GM19023 (cell line): ENCODE results near the gene SMYD3.

Experiments
- ATAC-seq: cut with Tn5 transposase; IDR thresholded peaks from one replicate; pipeline ENCODE4 v1.9.1; 2021; ENCODE audit warnings: mild to moderate bottlenecking, moderate library complexity; ENCODE audit not compliant: unreplicated experiment

The SMYD3 gene

DNA sequence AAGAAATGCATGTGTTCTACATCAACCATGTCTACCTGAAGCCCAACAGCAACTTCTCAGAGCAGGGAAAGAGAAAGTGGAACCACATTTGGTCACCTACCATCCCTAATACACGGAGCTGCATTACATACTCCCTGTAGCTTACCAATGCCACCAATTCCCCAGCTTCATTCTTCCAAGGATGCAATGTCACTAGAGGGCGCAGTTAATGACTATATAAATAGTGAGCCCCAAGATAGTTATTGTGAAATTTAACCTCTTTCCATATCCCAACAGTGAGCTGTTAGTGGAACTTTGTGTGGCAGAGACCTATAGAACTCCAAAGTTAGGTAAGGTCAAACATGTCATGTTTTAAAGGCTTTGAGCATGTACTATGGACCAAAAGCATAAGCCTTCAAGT is 618.3 kb downstream of the SMYD3 start:
- no peak for ATAC-seq

DNA sequence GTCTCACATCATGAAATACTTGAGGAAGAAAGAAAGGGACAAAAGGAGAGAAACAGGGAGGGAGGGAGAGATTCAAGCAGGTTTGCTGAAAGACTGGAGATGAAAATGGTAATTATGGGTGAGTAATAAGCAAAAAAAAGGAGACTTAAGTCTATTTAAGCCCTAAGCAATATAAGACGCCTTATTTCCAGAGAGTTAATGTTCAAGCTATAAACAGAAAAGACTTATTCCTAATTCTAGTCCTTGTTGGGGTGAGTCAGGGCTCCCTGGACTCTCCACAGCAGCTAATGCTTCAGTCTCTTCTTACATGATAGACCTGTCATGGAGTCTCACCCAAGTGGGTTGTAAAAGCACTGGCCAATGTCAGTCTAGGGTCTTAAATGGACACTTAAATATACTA is 619.2 kb downstream of the SMYD3 start:
- no peak for ATAC-seq

DNA sequence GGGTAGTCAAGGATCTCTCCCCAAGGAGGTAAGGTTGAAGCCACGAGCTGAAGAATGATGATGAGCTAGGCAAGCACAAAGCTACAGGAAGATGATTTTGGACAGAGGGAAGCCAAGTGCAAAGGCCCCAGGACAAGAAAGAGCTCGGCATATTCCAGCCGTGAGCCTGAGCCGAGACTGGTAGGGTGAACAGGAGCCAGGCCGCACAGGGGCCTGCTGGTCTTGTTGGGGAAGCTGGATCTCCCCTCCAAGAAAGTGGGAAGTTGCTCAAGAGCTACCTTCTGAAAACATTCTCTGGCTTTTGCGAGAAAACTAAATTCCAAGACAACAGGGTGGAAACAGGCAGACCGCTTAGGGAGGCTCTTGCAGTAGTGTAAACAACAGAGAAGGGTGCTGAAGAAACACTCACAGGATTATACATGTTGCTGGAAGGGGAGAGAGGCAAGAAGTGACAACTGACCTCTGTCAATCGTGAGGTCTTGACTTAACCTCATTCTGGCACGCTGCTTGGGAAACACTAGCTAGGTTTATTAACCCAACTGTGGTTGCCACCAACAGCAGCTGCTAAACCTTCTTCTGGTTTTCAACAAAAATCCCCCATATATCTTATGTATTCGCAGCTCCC is 625.2 kb downstream of the SMYD3 start:
- ATAC-seq: no peak

DNA sequence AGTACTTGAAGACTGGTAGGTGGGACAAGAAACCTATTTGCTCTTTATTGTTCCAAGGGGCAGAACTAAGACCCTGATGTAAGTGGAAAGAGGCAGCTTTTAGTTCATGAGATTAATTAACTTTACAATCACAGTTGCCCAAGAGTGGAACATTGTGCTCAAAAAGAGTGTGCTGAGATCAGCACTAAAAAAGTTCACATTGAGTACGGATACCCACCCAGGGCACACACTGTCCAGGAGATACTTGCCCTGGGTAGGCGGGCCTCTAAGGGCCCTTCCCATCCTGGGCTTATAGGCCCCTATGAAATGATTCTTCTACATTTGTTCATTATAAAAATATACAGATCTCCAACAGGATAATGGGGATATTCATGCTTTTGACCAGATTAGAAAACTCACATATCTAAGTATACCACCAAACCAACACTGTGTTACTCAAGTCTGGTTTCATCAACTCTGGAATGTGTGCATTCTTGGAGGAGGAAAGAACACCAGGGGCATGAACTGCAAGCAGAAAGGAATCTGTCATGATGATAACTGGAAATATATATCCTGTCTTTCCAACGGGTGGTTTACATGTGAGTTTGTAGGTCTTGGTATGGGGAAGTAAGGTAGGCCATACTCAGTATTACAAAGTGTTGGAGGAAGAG is 626.2 kb downstream of the SMYD3 start:
- no peak for ATAC-seq

DNA sequence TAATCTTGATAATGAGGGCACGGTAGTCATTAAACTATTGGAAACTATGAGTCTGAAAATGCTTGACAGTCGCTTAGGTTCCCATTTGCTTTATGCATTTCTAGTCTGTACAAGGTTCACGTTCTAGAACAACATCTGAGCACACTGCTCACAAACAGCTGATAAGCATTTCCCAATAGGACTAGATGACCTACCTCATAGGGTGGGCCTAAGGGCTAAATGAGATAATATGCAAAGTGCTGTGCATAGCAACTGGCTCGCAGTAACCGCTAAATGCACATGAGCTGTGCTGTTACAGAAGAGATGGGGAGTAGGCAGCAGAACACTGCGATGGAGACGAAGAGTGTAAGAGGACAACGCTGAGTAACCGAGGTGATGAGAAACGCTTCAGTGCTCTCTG is 628.0 kb downstream of the SMYD3 start:
- ATAC-seq: no peak

DNA sequence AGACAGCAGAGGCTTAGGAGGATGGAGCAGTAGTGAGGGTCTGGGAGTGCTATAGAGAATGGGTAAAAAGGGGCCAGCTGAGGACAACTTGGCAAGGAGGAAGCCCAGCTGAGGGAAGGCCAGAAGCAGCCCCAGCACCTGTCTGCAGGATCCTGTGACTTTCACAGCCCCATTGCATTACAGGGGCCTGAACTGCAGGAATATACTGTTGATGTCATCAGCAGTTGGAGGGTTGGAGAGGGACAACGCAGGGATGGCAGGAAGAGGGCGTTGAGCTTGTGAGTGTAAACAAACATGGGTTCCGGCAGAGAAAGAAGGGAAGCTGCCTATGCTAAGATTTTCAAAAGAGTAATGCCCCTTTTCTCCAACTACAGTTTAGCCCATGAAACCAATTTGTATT is 628.5 kb downstream of the SMYD3 start:
- ATAC-seq: no peak

DNA sequence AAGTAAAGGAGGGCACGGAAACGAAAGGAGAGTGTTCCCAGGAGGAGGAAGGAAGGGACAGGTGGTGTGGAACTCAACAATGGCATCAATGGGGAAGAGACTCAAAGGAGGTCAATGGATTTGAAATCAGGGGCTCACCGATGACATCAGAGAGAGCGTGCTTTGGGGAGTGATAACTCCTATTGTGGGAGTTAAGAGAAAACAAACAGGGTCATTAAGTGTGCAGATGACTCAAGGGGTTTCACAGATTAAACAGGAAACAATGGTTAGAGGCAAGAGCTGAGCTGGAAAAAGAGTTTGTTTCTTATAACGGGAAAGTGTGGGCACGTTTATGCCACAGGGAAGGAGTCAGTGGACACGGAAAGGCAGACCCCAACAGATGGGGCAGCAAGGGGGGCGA is 629.1 kb downstream of the SMYD3 start:
- ATAC-seq: no peak

DNA sequence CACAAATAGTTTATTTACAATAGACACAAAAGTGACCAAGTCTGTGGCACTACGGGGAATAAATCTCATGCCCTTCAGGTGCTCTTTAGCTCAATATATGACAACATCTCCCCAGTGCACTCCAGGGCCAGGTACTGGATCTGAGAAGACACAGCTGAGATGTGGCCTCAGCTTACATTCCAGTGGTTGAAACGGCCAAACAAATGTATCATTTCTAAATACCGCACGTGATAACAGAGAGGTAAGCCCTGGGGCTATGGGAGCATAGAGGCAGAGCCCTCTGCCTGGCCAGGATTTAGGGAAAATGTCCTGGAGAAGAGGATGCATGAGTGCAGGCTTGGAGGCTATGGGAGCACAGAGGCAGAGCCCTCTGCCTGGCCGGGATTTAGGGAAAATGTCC is 630.5 kb downstream of the SMYD3 start:
- ATAC-seq: no peak

DNA sequence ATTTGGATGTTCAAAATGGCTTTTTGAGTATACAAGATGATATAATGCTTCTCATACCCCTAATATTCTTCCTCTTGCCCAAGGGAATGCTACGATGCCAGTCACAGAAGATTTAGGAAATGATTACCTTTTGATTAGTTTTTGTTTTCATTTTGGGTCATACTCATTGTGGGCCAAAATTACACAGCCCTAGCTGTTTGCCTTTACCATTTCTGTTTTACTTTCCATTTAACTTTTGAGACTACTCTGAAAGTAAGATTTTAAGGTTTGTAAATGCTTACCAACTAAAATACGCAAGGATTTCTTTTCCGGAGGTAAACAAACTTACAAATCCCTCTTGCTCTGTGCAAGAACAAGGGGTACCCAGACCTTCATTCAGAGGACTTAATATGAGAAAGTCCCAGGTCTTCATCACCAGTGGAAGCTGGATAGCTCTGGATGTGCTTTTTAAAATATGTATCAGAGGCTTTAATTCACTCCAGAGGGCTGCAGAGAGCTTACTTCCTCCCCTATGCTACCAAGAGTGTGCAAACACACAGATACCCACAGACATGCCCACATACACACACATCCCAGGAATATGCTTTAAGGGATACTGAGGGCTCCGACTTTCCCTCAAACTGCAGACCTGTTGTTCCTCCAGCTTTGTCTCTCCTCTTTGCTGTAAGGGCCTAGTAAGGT is 631.4 kb downstream of the SMYD3 start:
- ATAC-seq: no peak

DNA sequence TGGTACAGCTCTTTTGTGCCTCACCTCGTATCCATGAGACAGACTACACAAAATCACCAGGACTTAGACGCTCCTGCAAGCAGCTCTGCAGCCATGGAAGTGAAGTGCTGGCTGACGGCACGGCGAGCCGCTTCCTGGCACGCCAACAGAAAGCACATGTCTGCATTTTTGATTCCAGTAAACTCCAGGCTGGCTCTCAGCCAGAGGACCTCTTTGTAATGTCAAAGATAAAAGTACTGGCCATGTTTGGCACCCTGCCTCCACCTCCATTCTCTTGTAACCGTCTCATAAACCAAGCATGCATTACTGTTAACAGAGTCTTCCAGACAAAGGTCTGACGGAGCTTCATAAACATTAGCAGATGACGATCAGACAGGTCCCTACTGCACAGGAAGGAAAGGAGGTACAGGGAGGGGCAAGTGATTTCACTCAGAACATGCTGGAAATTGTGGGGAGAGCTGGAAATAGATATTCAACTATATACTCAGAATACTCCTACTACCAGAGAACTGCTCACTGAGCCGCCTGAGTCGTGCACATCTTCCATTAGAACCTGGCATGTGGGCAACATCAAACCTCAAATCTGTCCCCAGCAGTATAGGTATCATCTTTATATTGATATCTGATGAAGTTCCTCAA is 632.0 kb downstream of the SMYD3 start:
- ATAC-seq: no peak

DNA sequence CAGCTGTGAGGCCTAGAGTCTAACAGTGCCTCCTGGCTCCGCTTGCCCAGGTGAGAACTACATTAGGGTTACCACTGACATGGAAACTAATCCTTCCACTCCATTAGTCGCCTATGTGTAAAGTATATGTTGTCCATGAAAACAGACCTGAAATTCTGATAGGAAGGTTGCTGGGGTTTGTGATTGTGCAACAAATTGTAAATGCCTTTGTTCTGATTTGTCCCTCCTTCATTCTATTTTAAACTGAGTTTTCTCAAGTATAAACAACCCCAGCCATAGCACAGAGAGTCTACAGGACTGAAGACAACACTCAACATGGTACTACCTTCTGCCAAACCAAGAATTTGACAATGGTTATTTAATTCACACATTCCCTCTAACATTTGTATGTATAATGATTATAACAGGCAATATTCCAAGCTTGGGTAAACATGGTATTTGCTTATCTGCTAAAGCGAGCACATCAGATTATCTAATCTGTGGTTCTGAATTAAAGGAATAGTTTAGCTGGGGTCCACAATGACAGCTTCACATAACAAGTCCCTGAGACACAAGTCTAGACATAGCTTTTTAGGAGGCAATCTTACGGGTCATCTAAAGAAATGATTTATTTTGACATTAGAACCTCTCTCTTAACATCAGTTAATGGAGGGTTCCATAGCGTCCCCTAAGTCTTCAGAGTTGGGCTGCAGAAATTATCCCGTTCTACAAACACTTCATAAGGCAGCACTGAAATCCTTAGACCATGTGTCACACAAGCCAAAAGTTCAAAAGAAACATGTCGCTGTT is 633.0 kb downstream of the SMYD3 start:
- ATAC-seq: no peak

DNA sequence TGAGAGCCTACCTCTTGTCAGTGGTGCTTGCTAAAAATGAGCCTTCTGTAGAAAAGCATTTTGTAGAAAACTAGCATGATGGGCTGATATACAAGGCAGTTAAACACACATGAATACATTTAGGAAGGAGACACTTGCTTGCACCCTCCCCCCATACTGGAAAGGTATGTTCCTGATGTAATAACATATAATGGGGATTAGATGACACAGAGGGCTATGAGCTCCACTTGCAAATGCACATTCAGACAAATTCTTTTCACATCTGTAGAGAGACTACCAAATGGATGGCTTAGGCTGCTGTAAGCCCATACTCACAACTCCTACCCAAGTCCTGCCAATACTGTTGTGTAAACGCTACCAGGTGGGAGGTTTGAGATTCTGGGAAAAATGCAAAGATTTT is 634.0 kb downstream of the SMYD3 start:
- ATAC-seq: no peak

DNA sequence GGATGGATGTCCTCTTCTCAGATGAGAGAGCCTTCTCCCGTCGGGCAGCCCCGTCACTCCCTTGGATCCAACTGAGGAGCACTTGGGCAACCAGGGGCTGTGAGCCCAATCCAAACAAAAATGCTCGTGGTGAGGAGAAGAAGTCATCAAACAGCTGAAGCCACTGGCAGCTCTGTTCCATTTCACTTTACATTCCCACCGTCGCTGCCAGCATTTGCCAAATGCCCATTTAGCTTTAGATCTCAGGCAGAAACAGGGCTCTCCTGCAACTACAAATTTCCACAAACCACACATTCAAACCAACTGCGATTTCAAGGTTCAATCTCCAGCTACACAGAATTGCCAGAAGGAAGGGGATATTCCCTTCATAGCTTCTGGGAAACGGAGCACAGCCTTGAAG is 634.6 kb downstream of the SMYD3 start:
- no peak for ATAC-seq

DNA sequence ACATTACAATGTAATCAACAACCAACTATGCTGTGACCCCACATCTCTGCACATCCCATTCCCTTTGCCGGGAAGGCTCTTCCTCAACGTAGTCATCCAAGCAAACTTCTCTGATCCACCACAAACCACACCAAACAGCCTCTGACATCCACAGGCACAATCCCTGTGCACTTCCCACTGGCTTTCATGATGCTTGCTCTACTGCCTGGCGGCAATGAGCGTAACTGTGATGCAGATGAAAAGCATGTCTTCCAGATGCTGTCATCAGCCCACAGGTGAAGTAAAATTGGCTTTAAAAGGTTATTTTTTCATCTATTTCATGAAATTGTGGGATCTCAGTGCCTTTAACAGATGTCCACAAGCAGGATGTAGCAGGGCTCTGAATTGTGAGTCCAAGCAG is 635.2 kb downstream of the SMYD3 start:
- ATAC-seq: no peak

DNA sequence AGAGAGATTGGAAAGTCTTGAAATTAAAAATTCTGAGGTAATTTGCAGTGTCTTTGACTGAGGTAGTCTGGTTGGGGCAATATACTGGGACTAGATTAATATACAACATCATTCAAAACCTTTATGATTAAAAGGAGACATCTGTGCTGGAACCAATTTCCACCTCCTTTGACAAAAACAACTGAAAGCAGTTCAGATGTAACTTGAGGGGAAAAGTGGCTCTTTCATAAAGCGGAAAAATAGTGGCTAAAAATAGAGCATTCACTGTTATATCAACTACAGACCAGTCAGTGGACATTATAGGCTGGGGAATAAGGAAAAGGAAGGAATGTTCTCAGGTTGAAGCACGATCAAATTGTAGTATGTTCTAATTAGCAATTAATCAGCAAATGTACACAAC is 635.9 kb downstream of the SMYD3 start:
- no peak for ATAC-seq

DNA sequence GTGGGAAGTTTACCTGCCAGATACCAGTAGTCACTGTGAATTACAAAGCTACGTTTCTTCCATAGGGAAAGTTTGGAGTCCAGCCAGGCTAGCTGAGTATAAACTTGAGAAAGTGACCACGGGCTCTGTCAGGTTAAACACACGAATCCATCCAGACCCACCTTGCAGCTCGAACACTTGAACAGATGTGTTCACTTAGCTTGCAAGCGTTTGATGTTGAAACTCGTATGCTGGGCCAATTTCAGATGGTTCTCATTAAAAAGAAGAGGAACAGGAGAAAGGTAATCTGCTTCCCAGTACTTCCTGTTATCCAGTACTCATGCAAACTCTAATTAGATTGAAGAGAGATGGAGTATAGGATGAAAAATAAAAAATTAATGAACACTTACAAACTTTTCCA is 636.4 kb downstream of the SMYD3 start:
- no peak for ATAC-seq

DNA sequence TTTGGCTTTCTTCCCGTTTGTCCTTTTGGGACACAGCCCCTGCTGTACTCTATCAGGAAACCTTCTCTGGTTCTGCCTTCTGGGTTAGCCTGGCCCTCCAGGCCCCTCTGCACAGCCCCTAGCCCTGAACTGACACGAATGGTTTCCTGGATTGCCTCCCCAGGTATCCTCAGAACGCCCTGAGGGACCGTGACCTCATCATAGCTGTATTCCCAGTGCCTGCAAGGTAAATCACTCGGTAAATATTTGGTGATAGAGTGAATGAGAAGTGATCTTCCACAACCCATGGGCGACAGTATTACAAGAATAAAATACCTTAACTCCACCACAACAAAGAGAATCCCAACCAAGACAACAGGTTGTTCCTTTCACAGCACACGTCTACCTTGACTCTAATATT is 637.2 kb downstream of the SMYD3 start:
- ATAC-seq: no peak

DNA sequence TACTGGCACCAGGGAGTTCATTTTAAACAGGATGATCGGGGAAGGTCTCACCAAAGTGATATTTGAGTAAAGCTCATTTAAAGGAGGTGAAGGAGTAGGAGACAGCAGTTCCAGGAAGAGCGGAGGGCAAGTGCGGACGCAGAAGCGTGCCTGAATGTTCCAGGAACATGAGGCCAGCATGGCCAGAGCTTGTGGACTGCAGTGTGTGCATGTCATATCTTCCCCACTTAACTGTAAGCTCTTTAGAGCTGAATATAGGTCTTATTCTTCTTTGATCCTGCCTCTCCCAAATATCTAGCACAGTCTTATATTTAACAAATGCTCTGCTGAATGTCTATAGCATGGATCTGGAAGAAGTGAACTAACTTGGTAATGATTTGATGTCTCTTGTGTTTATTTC is 639.3 kb downstream of the SMYD3 start:
- ATAC-seq: no peak

DNA sequence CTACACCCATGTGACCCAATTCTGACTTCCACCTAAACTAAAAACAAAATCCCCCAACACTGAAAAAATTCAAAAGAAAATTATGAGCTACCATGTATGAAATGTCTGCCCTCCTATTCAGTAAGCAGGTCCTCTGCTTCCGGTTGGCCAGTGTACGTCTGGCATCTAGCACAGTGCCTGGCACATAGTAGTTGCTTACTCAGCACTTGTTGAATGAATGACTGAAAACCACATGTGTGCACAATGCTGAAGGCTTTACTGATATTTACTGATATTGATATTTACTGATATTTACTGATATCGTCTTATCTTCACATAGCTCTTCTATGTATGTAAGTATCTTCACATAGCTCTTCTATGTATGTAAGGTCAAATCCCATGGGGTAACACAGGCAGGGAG is 642.2 kb downstream of the SMYD3 start:
- ATAC-seq: no peak

DNA sequence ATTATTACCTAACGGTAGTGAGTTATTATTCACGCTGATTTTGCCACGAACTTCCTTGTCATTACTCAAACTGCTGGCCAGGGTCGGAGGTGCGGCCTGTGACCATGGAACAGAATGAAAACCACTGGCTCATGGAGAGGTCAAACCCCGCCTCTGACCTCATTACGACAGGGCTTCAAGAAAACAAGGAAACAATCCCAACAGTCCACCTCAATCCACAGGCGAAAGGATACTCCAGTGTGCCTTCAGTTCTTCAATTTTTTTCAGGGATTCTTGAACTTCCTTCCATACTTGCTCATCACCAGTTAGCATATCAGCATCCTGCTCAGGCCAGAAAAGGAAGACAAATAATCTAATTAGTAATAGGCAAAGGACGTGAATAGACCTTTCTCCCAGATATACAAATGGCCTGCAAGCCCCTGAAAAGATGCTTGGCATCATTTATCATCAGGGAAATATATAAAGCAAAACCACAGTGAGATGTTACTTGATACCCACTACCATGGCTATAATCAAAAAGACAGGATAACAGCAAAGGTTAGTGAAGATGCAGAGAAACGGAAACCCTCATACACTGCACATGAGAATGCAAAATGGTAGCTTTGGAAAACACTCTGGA is 643.4 kb downstream of the SMYD3 start:
- no peak for ATAC-seq
